Right lobe of liver (tissue), 6 donors: ENCODE measurements around the gene NPIPB9. TPM values are rescaled to one million over a fixed set of nuclear protein-coding genes. Genes with fewer than 3 reads are reported as not detected.
"Not testable (repeated sequence)": the region's sequence is repeated elsewhere in the genome, so short reads cannot be mapped to it uniquely, and the experiment has no call there.

Experiments
- ATAC-seq, 4 donors: fragments of 200-7000 bp; cut with Tn5 transposase; one replicate each; pipeline ENCODE4 v1.9.1; 2020; ENCODE audit warnings: mild to moderate bottlenecking in 4 of 4, moderate library complexity in 4 of 4
- DNase-seq, 3 donors: peaks; one replicate each; pipeline ENCODE4 v3.0.0-alpha.2; 2020
- H3K27ac ChIP-seq, 3 donors: fragments of 200-600 bp; one replicate each; pipeline ENCODE4 v1.8.0; 2022
- H3K27me3 ChIP-seq, 2 donors: fragments of 200-600 bp; one replicate each; pipeline ENCODE4 v1.8.0; 2022
- H3K36me3 ChIP-seq, 4 donors: fragments of 200-600 bp; sonication (generic) in 1 of 4; one replicate each; pipeline versions ENCODE4 v1.5.1 to v1.8.0; 2017 to 2022; ENCODE audit warnings: control low read depth in 1 of 4
- H3K4me1 ChIP-seq, 4 donors: fragments of 200-600 bp; sonication (generic) in 1 of 4; one replicate each; pipeline versions ENCODE4 v1.5.1 to v1.8.0; 2017 to 2022; ENCODE audit warnings: control low read depth in 1 of 4
- H3K4me3 ChIP-seq, 3 donors: fragments of 200-600 bp; one replicate each; pipeline ENCODE4 v1.8.0; 2022
- H3K9me3 ChIP-seq, 4 donors: fragments of 200-600 bp; sonication (generic) in 1 of 4; one replicate each; pipeline versions ENCODE4 v1.5.1 to v1.8.0; 2017 to 2022; ENCODE audit warnings: control low read depth in 1 of 4
- WGBS: methylation state at CpG from one replicate; pipeline ENCODE4 v1.1.6; 2018; ENCODE audit warnings: low coverage, low lambda C conversion rate; ENCODE audit not compliant: insufficient coverage; ENCODE audit errors: missing lambda C conversion rate; 5-methylcytosine and 5-hydroxymethylcytosine counted together
- intact Hi-C, 2 donors: fragments of 100-400 bp; cut with DNase I; formaldehyde crosslinking; loops; one replicate each; pipeline versions ENCODE4 v1.11.2 to v1.14.1; 2022
- long read RNA-seq: library from polyadenylated mRNA; unstranded; transcript quantifications from one replicate; pipeline ENCODE4 v2.0.0, GENCODE V29; 2019
- total RNA-seq, 6 experiments: library from RNA; depleted of rRNA in 2 of 6; stranded (reverse); fragments of >200 nt in 2 of 6; fragmentation: NEBNext Ultra II Directional in 3 of 6; extraction: Animal tissue kit (Norgen Biotek cat#: 25700) in 3 of 6; gene quantifications; one replicate each; pipeline versions ENCODE4 v1.1.0 to v1.2.4, GENCODE V29; 2016 to 2023
- donor health status: DM: no; HTN: yes; CAD: no.
- donor health status: DM: no; HTN: no; CAD: no.
- donor health status: DM: no; HTN: no; CAD: no.
- donor health status: DM: no; HTN: yes; CAD: no.
- donor health status: DM: no; HTN: yes; CAD: no.

The NPIPB9 gene
- 1 to 10 TPM in 3 of 6 experiments, under 1 TPM in 3; 0.40 to 3.4 (median 0.91) TPM for total RNA-seq
- long read RNA-seq, result 0 reads

DNA sequence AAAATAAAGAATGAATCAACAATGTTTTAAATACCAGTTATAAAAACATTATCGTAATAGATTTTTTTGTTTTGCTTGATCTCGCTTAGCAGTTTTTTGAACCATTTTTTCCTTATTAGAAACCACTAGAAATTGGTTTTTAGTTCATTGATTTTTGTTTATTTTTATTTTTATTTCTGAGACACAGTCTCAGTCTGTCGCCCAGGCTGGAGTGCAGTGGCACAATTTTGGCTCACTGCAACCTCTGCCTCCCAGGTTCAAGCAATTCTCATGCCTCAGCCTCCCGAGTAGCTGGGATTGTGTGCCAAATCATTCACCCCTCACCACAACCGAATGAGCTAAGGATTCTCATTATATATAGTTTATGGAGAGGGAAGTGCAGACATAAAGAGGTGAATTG lies at the start of gene NPIPB9:
Gene NPIPB9, plus strand, starts transcription at position 301 of the 400 bp plus-strand sequence.
- H3K9me3 ChIP-seq, H3K4me1 ChIP-seq, H3K27ac ChIP-seq, H3K4me3 ChIP-seq, H3K27me3 ChIP-seq, intact Hi-C loops, ATAC-seq, DNase-seq, H3K36me3 ChIP-seq: not testable (repeated sequence)
- WGBS, result no CpG with 5 or more reads among the region's 5 CpGs

GRCh38 chr16:28704246-28704645 lies 47.3 kb upstream of the NPIPB9 start:
- H3K4me1 ChIP-seq, ATAC-seq, H3K36me3 ChIP-seq, DNase-seq, H3K27me3 ChIP-seq, H3K4me3 ChIP-seq, H3K9me3 ChIP-seq, H3K27ac ChIP-seq, intact Hi-C loops: not testable (repeated sequence)
- WGBS, result no CpG with 5 or more reads among the region's 7 CpGs

GRCh38 chr16:28711220-28712083 lies 40.1 kb upstream of the NPIPB9 start, which contains the start of gene EIF3C:
Gene EIF3C, plus strand, starts transcription at chr16:28711464. Its CDS starts 223 bp downstream, at chr16:28711687.
- peak; percentile 99 to 100 (median 100) for ATAC-seq

GRCh38 chr16:28722852-28723650 lies 28.5 kb upstream of the NPIPB9 start:
- WGBS, result 90% methylated on average over 10 of the region's 15 CpGs
- intact Hi-C loops, result not testable (repeated sequence)

More at GRCh38 chr16:28711220-28712083, 40.1 kb upstream of the NPIPB9 start, which contains the start of gene EIF3C:
- H3K27ac ChIP-seq, H3K36me3 ChIP-seq, DNase-seq, H3K9me3 ChIP-seq, H3K4me1 ChIP-seq, H3K27me3 ChIP-seq, intact Hi-C loops, H3K4me3 ChIP-seq: not testable (repeated sequence)
- WGBS, result no CpG with 5 or more reads among the region's 66 CpGs

GRCh38 chr16:28731253-28731652 lies 20.3 kb upstream of the NPIPB9 start:
- H3K4me1 ChIP-seq, DNase-seq, H3K27ac ChIP-seq, H3K36me3 ChIP-seq, H3K9me3 ChIP-seq, intact Hi-C loops, H3K27me3 ChIP-seq, H3K4me3 ChIP-seq, ATAC-seq: not testable (repeated sequence)
- no CpG with 5 or more reads among the region's 5 CpGs for whole genome bisulfite sequencing

More at GRCh38 chr16:28722852-28723650, 28.5 kb upstream of the NPIPB9 start:
- not testable (repeated sequence) for H3K4me1 ChIP-seq, H3K27ac ChIP-seq, H3K4me3 ChIP-seq, H3K36me3 ChIP-seq, H3K27me3 ChIP-seq, ATAC-seq, DNase-seq, H3K9me3 ChIP-seq

GRCh38 chr16:28732455-28733124 lies 19.0 kb upstream of the NPIPB9 start:
- intact Hi-C loops, H3K4me1 ChIP-seq, H3K9me3 ChIP-seq, H3K27ac ChIP-seq, H3K4me3 ChIP-seq, ATAC-seq, H3K36me3 ChIP-seq, DNase-seq, H3K27me3 ChIP-seq: not testable (repeated sequence)
- WGBS, result no CpG with 5 or more reads among the region's 9 CpGs

- ATAC-seq, result peak; percentile 43 to 72 (median 65)
- H3K9me3 ChIP-seq, H3K27ac ChIP-seq, intact Hi-C loops, H3K4me1 ChIP-seq, H3K4me3 ChIP-seq, DNase-seq, H3K36me3 ChIP-seq, H3K27me3 ChIP-seq: not testable (repeated sequence)
- no CpG with 5 or more reads among the region's 9 CpGs for WGBS
Measured at GRCh38 chr16:28739787-28740186, 11.8 kb upstream of the NPIPB9 start.

GRCh38 chr16:28740631-28741030 lies 11.0 kb upstream of the NPIPB9 start:
- H3K9me3 ChIP-seq, H3K27ac ChIP-seq, intact Hi-C loops, H3K36me3 ChIP-seq, H3K4me3 ChIP-seq, DNase-seq, H3K27me3 ChIP-seq, H3K4me1 ChIP-seq: not testable (repeated sequence)
- WGBS, result no CpG with 5 or more reads among the region's 27 CpGs
- peak in 3 of 4 donors; percentile 32 to 40 (median 33) for ATAC-seq

GRCh38 chr16:28741295-28741694 lies 10.3 kb upstream of the NPIPB9 start:
- H3K4me3 ChIP-seq, H3K4me1 ChIP-seq, H3K27ac ChIP-seq, H3K36me3 ChIP-seq, ATAC-seq, H3K9me3 ChIP-seq, DNase-seq, H3K27me3 ChIP-seq, intact Hi-C loops: not testable (repeated sequence)
- no CpG with 5 or more reads among the region's 9 CpGs for WGBS

- H3K27me3 ChIP-seq, H3K27ac ChIP-seq, H3K4me1 ChIP-seq, H3K9me3 ChIP-seq, DNase-seq, intact Hi-C loops, H3K4me3 ChIP-seq, H3K36me3 ChIP-seq: not testable (repeated sequence)
- ATAC-seq, result peak; percentile 16 to 59 (median 48)
- WGBS, result no CpG with 5 or more reads among the region's 62 CpGs
Measured at GRCh38 chr16:28746618-28747350, 4.8 kb upstream of the NPIPB9 start.
